Measurements from ENCODE around the gene SOX2.

DNA sequence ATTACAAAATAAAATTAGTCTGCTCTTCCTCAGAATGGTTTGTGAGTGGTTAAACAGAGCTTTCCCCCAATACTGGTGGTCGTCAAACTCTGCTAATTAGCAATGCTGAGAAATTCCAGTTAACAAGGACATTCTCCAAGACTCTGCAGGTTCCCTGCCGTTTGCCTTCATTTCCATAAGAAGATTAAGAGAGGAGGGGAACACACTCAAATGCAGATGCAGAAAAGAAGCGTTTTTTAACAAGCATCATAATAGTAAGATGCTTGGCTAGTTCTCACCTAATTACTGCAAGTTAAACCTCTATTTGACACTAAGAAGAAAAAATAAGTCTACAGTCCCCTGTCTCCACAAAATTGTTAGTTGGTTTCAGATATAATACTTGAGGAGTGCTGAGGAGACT is 3.7 kb upstream of the SOX2 start:
- no peak for TF ChIP-seq EZH2 (IDR thresholded peaks at IDR 0.05; ENCODE audit: borderline replicate concordance, insufficient read depth, low read length, poor library complexity, severe bottlenecking)
- TF ChIP-seq, protein P1, sequence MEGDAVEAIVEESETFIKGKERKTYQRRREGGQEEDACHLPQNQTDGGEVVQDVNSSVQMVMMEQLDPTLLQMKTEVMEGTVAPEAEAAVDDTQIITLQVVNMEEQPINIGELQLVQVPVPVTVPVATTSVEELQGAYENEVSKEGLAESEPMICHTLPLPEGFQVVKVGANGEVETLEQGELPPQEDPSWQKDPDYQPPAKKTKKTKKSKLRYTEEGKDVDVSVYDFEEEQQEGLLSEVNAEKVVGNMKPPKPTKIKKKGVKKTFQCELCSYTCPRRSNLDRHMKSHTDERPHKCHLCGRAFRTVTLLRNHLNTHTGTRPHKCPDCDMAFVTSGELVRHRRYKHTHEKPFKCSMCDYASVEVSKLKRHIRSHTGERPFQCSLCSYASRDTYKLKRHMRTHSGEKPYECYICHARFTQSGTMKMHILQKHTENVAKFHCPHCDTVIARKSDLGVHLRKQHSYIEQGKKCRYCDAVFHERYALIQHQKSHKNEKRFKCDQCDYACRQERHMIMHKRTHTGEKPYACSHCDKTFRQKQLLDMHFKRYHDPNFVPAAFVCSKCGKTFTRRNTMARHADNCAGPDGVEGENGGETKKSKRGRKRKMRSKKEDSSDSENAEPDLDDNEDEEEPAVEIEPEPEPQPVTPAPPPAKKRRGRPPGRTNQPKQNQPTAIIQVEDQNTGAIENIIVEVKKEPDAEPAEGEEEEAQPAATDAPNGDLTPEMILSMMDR (IDR thresholded peaks at IDR 0.05; ENCODE audit: poor library complexity, severe bottlenecking), result no peak
- TF ChIP-seq RAD21 (conservative IDR thresholded peaks at IDR 0.05), result no peak
- no peak for TF ChIP-seq MXI1 (conservative IDR thresholded peaks at IDR 0.05; ENCODE audit: poor library complexity, severe bottlenecking)
- TF ChIP-seq POLR2AphosphoS5 (IDR thresholded peaks at IDR 0.05), result no peak
- no peak for TF ChIP-seq TAF1 (IDR thresholded peaks at IDR 0.05; ENCODE audit: low read depth)
